Measurements from ENCODE around the gene SNAP91.

- TF ChIP-seq POLR2AphosphoS5 (IDR thresholded peaks at IDR 0.05; ENCODE audit: low read depth, low read length) (no peak), SIN3A (IDR thresholded peaks at IDR 0.05; ENCODE audit: borderline replicate concordance, insufficient read depth, low read length) (no peak), FOXP2 (optimal IDR thresholded peaks at IDR 0.05; ENCODE audit: borderline replicate concordance, extremely low read depth, extremely low read length, insufficient read depth) (no peak), REST (IDR thresholded peaks at IDR 0.05; ENCODE audit: insufficient read depth in 1 of 2, low read depth in 2 of 2, low read length in 2 of 2) (no peak), TAF1 (IDR thresholded peaks at IDR 0.05; ENCODE audit: borderline replicate concordance, insufficient read depth, low read length) (no peak)
Observed at GRCh38 chr6:83696674-83697073, 12.2 kb downstream of the SNAP91 start.

Data from PFSK-1 (cell line).